Naive thymus-derived CD4-positive, alpha-beta T cell (primary cell): ENCODE results near the gene INCA1. TPM values are rescaled to one million over a fixed set of nuclear protein-coding genes. Genes with fewer than 3 reads are reported as not detected.
A peak's percentile ranks its signal among the peaks of the same experiment; 100 is the strongest.

Experiments used
- ATAC-seq: fragments of 150-1000 bp; cut with Tn5 transposase; 2 replicates; pipeline ENCODE4 v1.10.0; 2021; ENCODE audit warnings: mild to moderate bottlenecking, moderate library complexity
- CTCF ChIA-PET: fragments of 350-600 bp; sonication (Branson Sonifier 250); formaldehyde crosslinking; loops from one replicate; lab custom pipeline; 2021; ENCODE audit warnings: antibody characterized with exemption; lab: Charles Lee
- POLR2A ChIA-PET: fragments of 350-600 bp; sonication (Branson Sonifier 250); formaldehyde crosslinking; loops from one replicate; lab custom pipeline; 2021; ENCODE audit warnings: antibody characterized with exemption, inconsistent platforms; lab: Charles Lee
- DNase-seq, 9 donors: peaks; one replicate each; pipeline versions ENCODE4 v3.0.0 to v3.0.0-alpha.2; 2020 to 2022; ENCODE audit warnings: mixed read lengths in 1 of 9
- H3K27ac ChIP-seq: one replicate; pipeline ENCODE4 v1.7.0; 2013; ENCODE audit warnings: mild to moderate bottlenecking, low read depth, low read length, moderate library complexity
- H3K27me3 ChIP-seq, 2 donors: one replicate each; pipeline ENCODE4 v1.7.0; 2013; ENCODE audit warnings: low read length in 2 of 2, mild to moderate bottlenecking in 2 of 2, moderate library complexity in 2 of 2; ENCODE audit not compliant: control insufficient read depth in 2 of 2, insufficient read depth in 2 of 2
- H3K36me3 ChIP-seq, 3 experiments: 1 replicate in 2 of 3; 2 replicates in 1 of 3; pipeline ENCODE4 v1.7.0; 2013; ENCODE audit warnings: low read length in 3 of 3, mild to moderate bottlenecking in 3 of 3, moderate library complexity in 1 of 3; ENCODE audit not compliant: insufficient read depth in 3 of 3, control insufficient read depth in 2 of 3
- H3K4me1 ChIP-seq, 2 donors: one replicate each; pipeline ENCODE4 v1.7.0; 2013; ENCODE audit warnings: low read length in 2 of 2, mild to moderate bottlenecking in 2 of 2, moderate library complexity in 1 of 2; ENCODE audit not compliant: control insufficient read depth in 2 of 2, insufficient read depth in 2 of 2
- H3K4me3 ChIP-seq: 2 replicates; pipeline ENCODE4 v1.7.0; 2013; ENCODE audit warnings: mild to moderate bottlenecking, low read length
- H3K9me3 ChIP-seq, 3 experiments: 1 replicate in 2 of 3; 2 replicates in 1 of 3; pipeline ENCODE4 v1.7.0; 2013; ENCODE audit warnings: low read length in 3 of 3; ENCODE audit not compliant: control insufficient read depth in 2 of 3
- H3K27ac Mint-ChIP-seq, 9 donors: one replicate each; pipeline ENCODE4 v1.8.0; 2020 to 2022; ENCODE audit warnings: mixed read lengths in 9 of 9, mild to moderate bottlenecking in 8 of 9, moderate library complexity in 5 of 9, inconsistent platforms in 2 of 9
- H3K27me3 Mint-ChIP-seq, 5 donors: one replicate each; pipeline ENCODE4 v1.8.0; 2021 to 2022; ENCODE audit warnings: mixed read lengths in 5 of 5, mild to moderate bottlenecking in 1 of 5
- H3K36me3 Mint-ChIP-seq, 5 donors: one replicate each; pipeline ENCODE4 v1.8.0; 2020 to 2022; ENCODE audit warnings: mixed read lengths in 5 of 5, mild to moderate bottlenecking in 3 of 5, inconsistent platforms in 1 of 5
- H3K4me1 Mint-ChIP-seq, 7 donors: one replicate each; pipeline ENCODE4 v1.8.0; 2020 to 2022; ENCODE audit warnings: mixed read lengths in 7 of 7, mild to moderate bottlenecking in 3 of 7, inconsistent platforms in 1 of 7
- H3K4me3 Mint-ChIP-seq, 10 donors: one replicate each; pipeline ENCODE4 v1.8.0; 2020 to 2022; ENCODE audit warnings: mild to moderate bottlenecking in 10 of 10, mixed read lengths in 10 of 10, moderate library complexity in 6 of 10, inconsistent platforms in 2 of 10
- H3K9me3 Mint-ChIP-seq, 11 donors: one replicate each; pipeline ENCODE4 v1.8.0; 2020 to 2022; ENCODE audit warnings: mixed read lengths in 11 of 11, mild to moderate bottlenecking in 4 of 11, inconsistent platforms in 1 of 11, moderate library complexity in 1 of 11
- intact Hi-C, 2 donors: fragments of 100-400 bp; cut with micrococcal nuclease; formaldehyde crosslinking; loops; one replicate each; pipeline ENCODE4 v1.15.1; 2023
- polyA plus RNA-seq, 2 donors: library from polyadenylated mRNA; unstranded; fragments of 300-500 nt; fragmentation: Illumina TruSeq; gene quantifications; one replicate each; pipeline ENCODE4 v1.2.3, GENCODE V29; 2021
- total RNA-seq, 6 experiments: library from RNA in 5 of 6; stranded (reverse) in 5 of 6; gene quantifications; 1 replicate in 5 of 6; 2 replicates in 1 of 6; pipeline ENCODE4 v1.2.3 and lab custom pipeline; 2021 to 2026

The INCA1 gene
- total and polyA plus RNA-seq, 7 experiments from 2014 or later, result 0.38 to 0.42 (median 0.41) TPM; not detected in 3

- POLR2A ChIA-PET, result interaction anchor here (0.6 to 13.0 kb wide), 17 partner anchors 10 to 805 kb away, joined by 3 to 278 read pairs (median 6); partner anchors contain the start of genes C17orf107, CAMTA2, RNF167 and SLC25A11
- DNase-seq (peak in 7 of 9 donors; percentile 69 to 84 (median 79)), ATAC-seq (peak; percentile 58)
- Histone ChIP-seq H3K9me3 (no peaks in the 10 kb centered on the region), H3K27me3 (no peaks in the 10 kb centered on the region), H3K4me3 (peak overlapping the region; percentile 98), H3K27ac (peak overlapping the region; percentile 89), H3K4me1 (peaks cover 27 to 35% of the 10 kb centered on the region in 2 donors), H3K36me3 (peaks cover 5 to 31% (median 16%) of the 10 kb centered on the region in 3 experiments)
- Mint-ChIP-seq H3K4me3 (peak overlapping the region; percentile 92 to 100 (median 98)), H3K9me3 (peaks cover 0 to 5% (median 0%) of the 10 kb centered on the region in 11 donors), H3K36me3 (peaks cover 5 to 36% (median 18%) of the 10 kb centered on the region in 5 donors), H3K4me1 (peaks cover 37 to 50% (median 43%) of the 10 kb centered on the region in 7 donors), H3K27me3 (peaks cover 0 to 2% (median 0%) of the 10 kb centered on the region in 5 donors), H3K27ac (peak overlapping the region; percentile 83 to 100 (median 96))
- intact Hi-C loops, result loop anchor here (1.0 to 10.0 kb wide), 13 partner anchors 9 to 1706 kb away; partner anchors contain the start of genes ARRB2 (in 2 of the 2), INCA1 (in 2 of the 2), KIF1C (in 2 of the 2) and NUP88 (in 2 of the 2)
- CTCF ChIA-PET, result interaction anchor here (0.6 to 2.3 kb wide), 5 partner anchors 9 to 804 kb away, joined by 3 to 12 read pairs (median 4); partner anchors contain the start of genes RNF167, SLC25A11 and SPAG7
Observed at GRCh38 chr17:4948931-4949320, 48.4 kb downstream of the INCA1 start.

GRCh38 chr17:4948166-4948930, 49.0 kb downstream of the INCA1 start, which contains the start of gene PFN1:
PFN1 (minus strand) TSS chr17:4948530; CDS start chr17:4948394, 136 bp downstream.
- ATAC-seq (peak; percentile 77), DNase-seq (peak; percentile 64 to 93 (median 90))
- Mint-ChIP-seq H3K27ac (peak within 1 kb of the TSS; percentile 92 to 100 (median 96)), H3K4me3 (peak within 1 kb of the TSS; percentile 92 to 100 (median 98)), H3K36me3 (peaks cover 5 to 38% (median 18%) of the 10 kb centered on the region in 5 donors), H3K4me1 (peaks cover 40 to 51% (median 48%) of the 10 kb centered on the region in 7 donors), H3K9me3 (peaks cover 0 to 5% (median 0%) of the 10 kb centered on the region in 11 donors), H3K27me3 (peaks cover 0 to 2% (median 0%) of the 10 kb centered on the region in 5 donors)
- Histone ChIP-seq H3K4me1 (peaks cover 33 to 40% of the 10 kb centered on the region in 2 donors), H3K4me3 (peak within 1 kb of the TSS; percentile 98), H3K9me3 (no peaks in the 10 kb centered on the region), H3K27me3 (no peaks in the 10 kb centered on the region), H3K27ac (peak within 1 kb of the TSS; percentile 89), H3K36me3 (peaks cover 6 to 34% (median 16%) of the 10 kb centered on the region in 3 experiments)
- POLR2A ChIA-PET, result interaction anchor here (0.6 to 13.0 kb wide), 22 partner anchors 9 to 805 kb away, joined by 3 to 278 read pairs (median 5); partner anchors contain the start of genes C17orf107, CAMTA2, INCA1 and KIF1C
- CTCF ChIA-PET, result interaction anchor here (0.6 to 2.3 kb wide), 5 partner anchors 9 to 803 kb away, joined by 3 to 12 read pairs (median 4); partner anchors contain the start of genes RNF167, SLC25A11 and SPAG7
- intact Hi-C loops, result loop anchor here (1.0 to 10.0 kb wide), 12 partner anchors 8 to 1706 kb away; partner anchors contain the start of genes INCA1 (in 2 of the 2), KIF1C (in 2 of the 2), NUP88 (in 2 of the 2) and RNF167 (in 2 of the 2)

- Histone ChIP-seq H3K9me3 (no peaks in the 10 kb centered on the region), H3K27ac (peak overlapping the region; percentile 89), H3K36me3 (peaks cover 14 to 42% (median 16%) of the 10 kb centered on the region in 3 experiments), H3K27me3 (no peaks in the 10 kb centered on the region), H3K4me3 (peak overlapping the region; percentile 98), H3K4me1 (peaks cover 41 to 48% of the 10 kb centered on the region in 2 donors)
- Mint-ChIP-seq H3K36me3 (peaks cover 5 to 45% (median 25%) of the 10 kb centered on the region in 5 donors), H3K27ac (peak overlapping the region; percentile 81 to 98 (median 94)), H3K27me3 (peaks cover 0 to 2% (median 0%) of the 10 kb centered on the region in 5 donors), H3K4me1 (peaks cover 48 to 59% (median 56%) of the 10 kb centered on the region in 7 donors), H3K9me3 (peaks cover 0 to 5% (median 0%) of the 10 kb centered on the region in 11 donors), H3K4me3 (peak overlapping the region; percentile 92 to 100 (median 98))
- ATAC-seq (peak; percentile 35), DNase-seq (peak; percentile 51 to 81 (median 66))
- ChIA-PET CTCF (interaction anchor here (1.4 to 2.3 kb wide), 2 partner anchors 14 to 20 kb away, joined by 4 to 12 read pairs; partner anchors contain the start of gene SPAG7), POLR2A (interaction anchor here (0.6 to 13.0 kb wide), 19 partner anchors 9 to 804 kb away, joined by 3 to 278 read pairs (median 5); partner anchors contain the start of genes C17orf107, CAMTA2, INCA1 and KIF1C)
- intact Hi-C loops, result loop anchor here (1.0 to 10.0 kb wide), 13 partner anchors 7 to 1707 kb away; partner anchors contain the start of genes INCA1 (in 2 of the 2), KIF1C (in 2 of the 2), MINK1 (in 2 of the 2) and NUP88 (in 2 of the 2)
Observed at GRCh38 chr17:4947411-4948165, 49.7 kb downstream of the INCA1 start.

- no peaks in the 10 kb centered on the region for H3K27me3 ChIP-seq
- no peaks in the 10 kb centered on the region for H3K9me3 ChIP-seq
- Mint-ChIP-seq H3K4me3 (peak overlapping the region; percentile 92 to 100 (median 96)), H3K4me1 (peaks cover 53 to 64% (median 62%) of the 10 kb centered on the region in 7 donors), H3K9me3 (peaks cover 0 to 5% (median 0%) of the 10 kb centered on the region in 11 donors), H3K36me3 (peaks cover 5 to 51% (median 30%) of the 10 kb centered on the region in 5 donors), H3K27ac (peak overlapping the region; percentile 70 to 98 (median 93)), H3K27me3 (peaks cover 0 to 2% (median 0%) of the 10 kb centered on the region in 5 donors)
- CTCF ChIA-PET, result interaction anchor here (2.1 to 2.3 kb wide), 2 partner anchors 20 kb away, joined by 9 to 12 read pairs; partner anchors contain the start of gene SPAG7
- intact Hi-C loops, result loop anchor here (2.0 to 10.0 kb wide), 5 partner anchors 114 to 1708 kb away; partner anchors contain the start of genes MINK1 (in 2 of the 2), ZNF594 (in 2 of the 2), C17orf100 (in 1 of the 2) and MED31 (in 1 of the 2)
- ATAC-seq (no peak), DNase-seq (no peak)
- peak overlapping the region; percentile 89 for H3K27ac ChIP-seq
- POLR2A ChIA-PET, result interaction anchor here (0.6 to 13.0 kb wide), 12 partner anchors 8 to 235 kb away, joined by 3 to 278 read pairs (median 8); partner anchors contain the start of genes C17orf107, CAMTA2, INCA1 and KIF1C
- H3K4me1 ChIP-seq, result peaks cover 46 to 54% of the 10 kb centered on the region in 2 donors
- H3K4me3 ChIP-seq, result peak overlapping the region; percentile 98
- peaks cover 14 to 46% (median 16%) of the 10 kb centered on the region in 3 experiments for H3K36me3 ChIP-seq
Observed at GRCh38 chr17:4947010-4947410, 50.3 kb downstream of the INCA1 start.

- intact Hi-C loops, result loop anchor here (2.0 to 10.0 kb wide), 5 partner anchors 114 to 1708 kb away; partner anchors contain the start of genes MINK1 (in 2 of the 2), ZNF594 (in 2 of the 2), C17orf100 (in 1 of the 2) and MED31 (in 1 of the 2)
- no peak for ATAC-seq
- Histone ChIP-seq H3K27ac (peak overlapping the region; percentile 89), H3K9me3 (no peaks in the 10 kb centered on the region), H3K27me3 (no peaks in the 10 kb centered on the region), H3K36me3 (peaks cover 14 to 46% (median 16%) of the 10 kb centered on the region in 3 experiments), H3K4me1 (peaks cover 51 to 57% of the 10 kb centered on the region in 2 donors), H3K4me3 (peak overlapping the region; percentile 98)
- Mint-ChIP-seq H3K27ac (peak overlapping the region; percentile 70 to 98 (median 93)), H3K9me3 (peaks cover 0 to 6% (median 0%) of the 10 kb centered on the region in 11 donors), H3K36me3 (peaks cover 5 to 57% (median 34%) of the 10 kb centered on the region in 5 donors), H3K4me1 (peaks cover 59 to 70% (median 65%) of the 10 kb centered on the region in 7 donors), H3K27me3 (peaks cover 0 to 2% (median 0%) of the 10 kb centered on the region in 5 donors), H3K4me3 (peak overlapping the region; percentile 92 to 100 (median 96))
- no peak for DNase-seq
- CTCF ChIA-PET, result interaction anchor here (2.1 kb wide), 1 partner anchor 21 kb away, joined by 9 read pairs; the partner anchor contains the start of gene SPAG7
- POLR2A ChIA-PET, result interaction anchor here (0.8 to 13.0 kb wide), 10 partner anchors 22 to 156 kb away, joined by 3 to 278 read pairs (median 4); partner anchors contain the start of genes C17orf107, CAMTA2, INCA1 and KIF1C
Observed at GRCh38 chr17:4946312-4946976, 50.9 kb downstream of the INCA1 start.
